Left ventricle myocardium inferior (tissue), 1 donor: ENCODE measurements around the gene CD38. TPM values are rescaled to one million over a fixed set of nuclear protein-coding genes. Genes with fewer than 3 reads are reported as not detected.

Source experiments
- DNase-seq: peaks from one replicate; pipeline ENCODE4 v3.0.0-alpha.2; 2020
- H3K27ac ChIP-seq: fragments of 200-600 bp; replicated peaks from 2 replicates; pipeline ENCODE4 v1.8.0; 2021
- H3K27me3 ChIP-seq: fragments of 200-600 bp; 2 replicates; pipeline ENCODE4 v1.8.0; 2021; ENCODE audit warnings: low read depth
- H3K36me3 ChIP-seq: fragments of 200-600 bp; 2 replicates; pipeline ENCODE4 v1.8.0; 2021
- H3K4me1 ChIP-seq: fragments of 200-600 bp; 2 replicates; pipeline ENCODE4 v1.8.0; 2021
- H3K4me3 ChIP-seq: fragments of 200-600 bp; 2 replicates; pipeline ENCODE4 v1.8.0; 2021; ENCODE audit warnings: mild to moderate bottlenecking, moderate library complexity
- H3K9me3 ChIP-seq: fragments of 200-600 bp; replicated peaks from 2 replicates; pipeline ENCODE4 v1.8.0; 2021
- CTCF ChIP-seq: fragments of 200-600 bp; IDR thresholded peaks from 2 replicates; pipeline ENCODE4 v1.8.0; 2021; ENCODE audit warnings: antibody characterized with exemption, mild to moderate bottlenecking, borderline replicate concordance
- intact Hi-C: fragments of 100-400 bp; cut with micrococcal nuclease; formaldehyde crosslinking; loops from one replicate; pipeline ENCODE4 v1.11.0; 2022
- total RNA-seq: library from RNA; stranded (reverse); fragmentation: NEBNext Ultra II Directional; extraction: Animal tissue kit (Norgen Biotek cat#: 25700); gene quantifications from one replicate; pipeline ENCODE4 v1.2.1, GENCODE V29; 2021
- donor health status: DM: no; HTN: yes; CAD: no; lungs with severe emphysema.

Gene CD38
- total RNA-seq, 1 donor from 2014 or later: 1.5 TPM

- intact Hi-C loops: no loop called here
These were observed 34.0 kb upstream of the CD38 start for GRCh38 chr4:15744016-15744545.

GRCh38 chr4:15746110-15746509 is 32.0 kb upstream of the CD38 start:
- Histone ChIP-seq H3K36me3 (no peaks in the 10 kb centered on the region), H3K4me3 (no peak overlapping the region), H3K4me1 (no peaks in the 10 kb centered on the region), H3K9me3 (peaks cover 22% of the 10 kb centered on the region), H3K27me3 (no peaks in the 10 kb centered on the region), H3K27ac (no peak overlapping the region)
- intact Hi-C loops: no loop called here
- no peak for DNase-seq
- TF ChIP-seq CTCF: no peak

More at GRCh38 chr4:15744016-15744545, 34.0 kb upstream of the CD38 start:
- H3K27me3 ChIP-seq: no peaks in the 10 kb centered on the region
- no peaks in the 10 kb centered on the region for H3K4me1 ChIP-seq
- H3K9me3 ChIP-seq: peaks cover 22% of the 10 kb centered on the region
- DNase-seq: no peak
- H3K27ac ChIP-seq: no peak overlapping the region
- no peak overlapping the region for H3K4me3 ChIP-seq
- H3K36me3 ChIP-seq: no peaks in the 10 kb centered on the region
- no peak for TF ChIP-seq CTCF

DNA sequence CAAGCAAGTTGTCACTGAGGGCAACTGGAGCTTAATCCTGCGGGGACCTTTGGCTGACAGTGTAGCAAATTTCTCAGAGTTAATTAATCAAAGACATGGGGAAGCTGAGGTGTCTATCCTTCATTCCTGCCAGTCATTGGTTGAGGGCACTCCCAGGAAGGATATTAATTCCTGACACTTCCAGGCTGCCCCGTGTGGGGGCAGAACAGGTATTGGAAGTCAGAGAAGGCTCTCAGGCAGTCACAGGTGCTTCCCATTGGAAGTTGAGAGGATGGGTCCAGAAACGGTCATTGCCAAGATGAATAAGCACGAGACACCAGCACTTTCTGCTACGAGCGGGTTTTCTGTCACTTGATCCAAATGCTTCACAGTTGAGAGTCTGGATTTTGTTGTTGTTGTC is 29.1 kb upstream of the CD38 start:
- intact Hi-C loops: no loop called here
- Histone ChIP-seq H3K27ac (no peak overlapping the region), H3K4me3 (no peak overlapping the region), H3K27me3 (no peaks in the 10 kb centered on the region), H3K4me1 (peaks cover 7% of the 10 kb centered on the region), H3K36me3 (no peaks in the 10 kb centered on the region), H3K9me3 (peaks cover 6% of the 10 kb centered on the region)
- no peak for TF ChIP-seq CTCF
- no peak for DNase-seq

- H3K27me3 ChIP-seq: no peaks in the 10 kb centered on the region
- no peaks in the 10 kb centered on the region for H3K36me3 ChIP-seq
- DNase-seq: no peak
- intact Hi-C loops: no loop called here
- no peak for TF ChIP-seq CTCF
- H3K4me3 ChIP-seq: no peak overlapping the region
- H3K4me1 ChIP-seq: peaks cover 21% of the 10 kb centered on the region
- H3K9me3 ChIP-seq: peaks cover 5% of the 10 kb centered on the region
- H3K27ac ChIP-seq: no peak overlapping the region
These were observed 27.0 kb upstream of the CD38 start for GRCh38 chr4:15751153-15751552.

GRCh38 chr4:15753081-15753480 is 25.0 kb upstream of the CD38 start:
- DNase-seq: no peak
- no peak for TF ChIP-seq CTCF
- Histone ChIP-seq H3K4me1 (peaks cover 21% of the 10 kb centered on the region), H3K9me3 (no peaks in the 10 kb centered on the region), H3K27me3 (no peaks in the 10 kb centered on the region), H3K27ac (peak overlapping the region; percentile 83), H3K4me3 (no peak overlapping the region), H3K36me3 (no peaks in the 10 kb centered on the region)
- intact Hi-C loops: no loop called here
